Chondrocyte (in vitro differentiated cells): ENCODE measurements around the gene MEAK7. TPM values are rescaled to one million over a fixed set of nuclear protein-coding genes. Genes with fewer than 3 reads are reported as not detected.

Experiments used
- DNase-seq: peaks from one replicate; pipeline ENCODE4 v3.0.0; 2021; ENCODE audit warnings: mixed read lengths, low spot score
- H3K27ac Mint-ChIP-seq: one replicate; pipeline ENCODE4 v1.8.0; 2021; ENCODE audit warnings: mild to moderate bottlenecking, moderate library complexity, mixed read lengths; ENCODE audit not compliant: unreplicated experiment
- H3K27me3 Mint-ChIP-seq: 2 replicates; pipeline ENCODE4 v1.8.0; 2021; ENCODE audit warnings: low read depth, mixed read lengths
- H3K36me3 Mint-ChIP-seq: 2 replicates; pipeline ENCODE4 v1.8.0; 2021; ENCODE audit warnings: low read depth, mixed read lengths
- H3K4me1 Mint-ChIP-seq: 2 replicates; pipeline ENCODE4 v1.8.0; 2021; ENCODE audit warnings: low read depth, mild to moderate bottlenecking, mixed read lengths
- H3K4me3 Mint-ChIP-seq: one replicate; pipeline ENCODE4 v1.8.0; 2021; ENCODE audit warnings: mild to moderate bottlenecking, moderate library complexity, mixed read lengths; ENCODE audit not compliant: unreplicated experiment
- H3K9me3 Mint-ChIP-seq: 2 replicates; pipeline ENCODE4 v1.8.0; 2021; ENCODE audit warnings: low read depth, mixed read lengths
- CTCF ChIP-seq: fragments of 200-600 bp; sonication (generic); IDR thresholded peaks from 2 replicates; pipeline ENCODE4 v1.5.0; 2021; ENCODE audit warnings: antibody characterized with exemption, mild to moderate bottlenecking, moderate library complexity
- total RNA-seq: library from RNA; stranded (reverse); gene quantifications from 3 replicates; pipeline ENCODE4 v1.2.1, GENCODE V29; 2021

MEAK7 gene
- total RNA-seq, 1 donor from 2014 or later, result 26.8 TPM

GRCh38 chr16:84548971-84549844, 44.7 kb upstream of the MEAK7 start:
- Mint-ChIP-seq H3K9me3 (no peaks in the 10 kb centered on the region), H3K4me3 (peak overlapping the region; percentile 20), H3K36me3 (peaks cover 1% of the 10 kb centered on the region), H3K4me1 (peaks cover 13% of the 10 kb centered on the region), H3K27ac (peak overlapping the region; percentile 25), H3K27me3 (no peaks in the 10 kb centered on the region)
- TF ChIP-seq CTCF, result no peak
- no peak for DNase-seq

GRCh38 chr16:84548508-84548907, 44.0 kb upstream of the MEAK7 start:
- TF ChIP-seq CTCF, result no peak
- no peak for DNase-seq
- Mint-ChIP-seq H3K4me1 (peaks cover 20% of the 10 kb centered on the region), H3K27ac (no peak overlapping the region), H3K4me3 (no peak overlapping the region), H3K9me3 (no peaks in the 10 kb centered on the region), H3K27me3 (no peaks in the 10 kb centered on the region), H3K36me3 (peaks cover 1% of the 10 kb centered on the region)

GRCh38 chr16:84547546-84548061, 43.1 kb upstream of the MEAK7 start:
- Mint-ChIP-seq H3K4me3 (no peak overlapping the region), H3K4me1 (peaks cover 25% of the 10 kb centered on the region), H3K27me3 (no peaks in the 10 kb centered on the region), H3K36me3 (no peaks in the 10 kb centered on the region), H3K9me3 (no peaks in the 10 kb centered on the region), H3K27ac (no peak overlapping the region)
- no peak for DNase-seq
- TF ChIP-seq CTCF, result no peak

GRCh38 chr16:84546669-84547545, 42.4 kb upstream of the MEAK7 start:
- no peak for DNase-seq
- Mint-ChIP-seq H3K27me3 (no peaks in the 10 kb centered on the region), H3K9me3 (no peaks in the 10 kb centered on the region), H3K4me3 (no peak overlapping the region), H3K4me1 (peaks cover 32% of the 10 kb centered on the region), H3K36me3 (no peaks in the 10 kb centered on the region), H3K27ac (no peak overlapping the region)
- TF ChIP-seq CTCF, result no peak

- Mint-ChIP-seq H3K4me1 (peaks cover 42% of the 10 kb centered on the region), H3K36me3 (no peaks in the 10 kb centered on the region), H3K9me3 (no peaks in the 10 kb centered on the region), H3K27ac (no peak overlapping the region), H3K27me3 (no peaks in the 10 kb centered on the region), H3K4me3 (no peak overlapping the region)
- no peak for DNase-seq
- no peak for TF ChIP-seq CTCF
Measured at GRCh38 chr16:84545114-84545737, 40.8 kb upstream of the MEAK7 start.
